ENCODE measurements around the gene MINDY4.
"Not testable (repeated sequence)": the region's sequence is repeated elsewhere in the genome, so short reads cannot be mapped to it uniquely, and the experiment has no call there.

Gene MINDY4

DNA sequence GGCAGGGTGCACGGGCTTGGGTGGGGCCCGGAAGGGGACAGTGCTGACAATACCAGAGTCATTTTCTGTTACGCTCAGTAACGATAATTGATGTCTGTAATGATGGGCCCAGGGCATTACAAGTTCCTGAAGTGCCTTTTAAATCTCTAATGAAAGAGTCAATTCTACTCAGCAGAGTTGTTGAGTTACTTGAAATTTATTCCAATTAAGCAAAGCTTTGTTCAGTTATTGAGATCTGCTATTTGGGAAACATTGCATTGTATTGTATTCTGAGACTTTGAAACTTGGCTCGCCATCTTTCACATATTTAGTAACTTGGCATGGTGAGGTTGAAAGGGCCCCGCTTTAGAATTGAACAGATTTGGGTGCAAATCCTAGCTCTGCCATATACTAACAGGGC, 34.7 kb downstream of the MINDY4 start:
- no peak for DNase-seq

DNA sequence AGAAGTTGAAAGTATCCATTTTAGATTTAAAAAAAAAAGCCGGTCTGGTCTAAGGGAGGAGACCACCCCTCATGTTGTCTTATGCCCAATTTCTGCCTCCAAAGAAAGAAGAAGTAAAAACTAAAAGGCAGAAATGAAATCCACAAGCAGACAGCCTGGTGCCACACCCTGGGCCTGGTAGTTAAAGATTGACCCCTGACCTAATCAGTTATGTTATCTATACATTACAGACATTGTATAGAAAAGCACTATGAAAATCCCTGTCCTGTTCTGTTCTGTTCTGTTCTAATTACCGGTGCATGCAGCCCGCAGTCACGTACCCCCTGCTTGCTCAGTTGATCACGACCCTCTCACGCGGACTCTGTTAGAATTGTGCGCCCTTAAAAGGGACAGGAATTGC, 36.3 kb downstream of the MINDY4 start:
- DNase-seq: not testable (repeated sequence)

DNA sequence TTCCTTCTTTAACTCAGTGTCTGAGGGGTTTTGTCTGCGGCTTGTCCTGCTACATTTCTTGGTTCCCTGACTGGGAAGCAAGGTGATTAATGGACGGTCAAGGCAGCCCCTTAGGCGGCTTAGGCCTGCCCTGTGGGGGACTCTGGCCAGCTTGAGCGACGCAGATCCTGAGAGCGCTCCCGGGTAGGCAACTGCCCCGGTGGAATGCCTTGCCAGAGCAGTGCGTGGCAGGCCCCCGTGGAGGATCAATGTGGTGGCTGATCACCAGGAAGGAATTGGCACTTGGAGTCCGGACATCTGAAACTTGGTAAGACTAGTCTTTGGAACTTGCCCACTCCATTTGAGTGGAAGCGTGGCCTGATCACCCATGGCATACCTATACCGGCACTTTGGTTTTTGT, 36.7 kb downstream of the MINDY4 start:
- not testable (repeated sequence) for DNase-seq

DNA sequence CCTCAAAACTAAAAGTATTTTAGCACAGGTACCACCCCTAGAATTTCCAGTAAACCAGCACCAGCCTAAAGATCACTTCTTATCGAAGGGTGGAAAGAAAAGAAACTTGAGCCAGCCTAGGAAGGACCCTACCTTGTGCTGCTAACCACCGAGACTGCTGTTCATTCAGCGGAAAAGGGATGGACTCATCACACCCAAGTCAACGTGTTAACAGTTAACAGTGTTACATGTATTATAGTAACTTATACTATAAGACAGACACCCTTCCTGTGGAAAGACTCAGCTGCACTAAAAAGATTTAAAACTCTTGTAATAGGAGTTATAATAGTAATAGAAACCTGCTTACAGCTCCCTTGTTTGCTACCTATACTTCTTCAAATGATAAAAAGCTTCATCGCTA, 39.8 kb downstream of the MINDY4 start:
- DNase-seq: no peak

DNA sequence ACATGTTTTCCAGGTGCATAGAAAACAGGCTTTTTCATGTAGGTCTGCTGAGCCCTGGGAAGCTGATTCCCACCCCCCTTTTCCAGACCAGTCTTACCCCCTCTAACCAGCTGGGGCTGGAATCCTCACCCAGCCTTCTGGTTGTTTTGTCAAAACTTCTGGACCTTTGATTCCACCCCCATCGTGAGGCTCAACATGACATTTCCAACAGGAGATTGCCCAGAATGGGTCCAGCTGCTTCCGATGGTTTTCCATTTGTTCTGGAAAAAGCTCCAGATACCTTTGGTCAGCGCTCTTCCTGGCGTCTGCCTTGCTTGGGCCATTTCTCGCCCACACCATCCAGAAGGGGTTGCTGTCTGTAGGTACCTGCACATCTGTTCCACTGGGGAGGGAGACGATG, 41.5 kb downstream of the MINDY4 start:
- no peak for DNase-seq

DNA sequence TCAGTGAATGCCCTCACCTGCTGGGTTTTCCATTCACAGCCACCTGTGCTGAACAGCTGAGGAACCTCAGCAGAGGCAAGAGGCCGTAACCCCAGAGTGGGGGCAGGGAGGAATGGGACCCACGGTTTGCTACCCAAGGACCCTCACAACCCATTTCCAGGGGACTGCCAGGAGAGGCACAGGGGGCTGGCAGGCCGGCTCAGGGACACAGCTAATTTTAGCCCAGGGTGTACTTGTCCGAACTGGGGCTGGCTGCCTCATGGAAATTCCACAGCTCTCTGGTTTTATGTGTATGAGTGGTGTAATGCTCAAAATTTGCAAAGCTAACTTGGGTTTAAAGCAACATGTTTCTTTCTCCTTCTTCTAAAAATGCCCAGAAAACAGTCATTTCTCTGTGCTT, 42.2 kb downstream of the MINDY4 start:
- no peak for DNase-seq

DNA sequence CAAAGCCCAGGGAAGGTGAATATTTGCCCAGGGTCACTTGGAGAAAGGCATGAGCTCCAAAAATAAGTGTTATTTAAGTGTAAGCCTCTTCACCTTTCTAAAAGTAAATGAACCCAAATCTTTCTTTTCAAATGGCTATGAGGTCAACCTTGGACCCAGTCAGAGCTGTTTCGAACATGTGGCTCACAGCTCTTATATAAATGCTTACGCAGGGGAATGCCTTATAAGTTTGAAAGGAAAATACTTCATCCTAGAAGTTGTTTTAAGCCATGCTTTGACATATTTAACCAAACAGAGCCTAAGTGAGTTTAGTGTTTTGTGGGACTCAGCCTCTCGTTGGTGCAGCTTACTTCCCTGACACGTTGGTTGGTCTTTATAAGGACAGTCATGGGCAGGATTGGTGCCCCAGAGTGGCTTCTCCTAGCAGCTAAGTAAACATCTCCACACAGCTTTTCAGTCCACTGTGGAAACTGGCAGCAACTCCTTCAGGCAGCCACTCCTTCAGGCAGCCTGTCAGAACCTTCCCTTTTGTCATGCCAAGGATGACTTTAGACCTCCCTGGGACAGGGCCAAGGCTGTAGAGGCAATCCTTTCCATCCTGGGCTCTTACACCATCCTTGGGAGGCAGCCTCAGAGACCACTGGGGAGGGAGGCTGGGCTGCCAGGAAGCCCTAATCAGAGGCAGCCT, 43.6 kb downstream of the MINDY4 start:
- peak; percentile 63 for DNase-seq

DNA sequence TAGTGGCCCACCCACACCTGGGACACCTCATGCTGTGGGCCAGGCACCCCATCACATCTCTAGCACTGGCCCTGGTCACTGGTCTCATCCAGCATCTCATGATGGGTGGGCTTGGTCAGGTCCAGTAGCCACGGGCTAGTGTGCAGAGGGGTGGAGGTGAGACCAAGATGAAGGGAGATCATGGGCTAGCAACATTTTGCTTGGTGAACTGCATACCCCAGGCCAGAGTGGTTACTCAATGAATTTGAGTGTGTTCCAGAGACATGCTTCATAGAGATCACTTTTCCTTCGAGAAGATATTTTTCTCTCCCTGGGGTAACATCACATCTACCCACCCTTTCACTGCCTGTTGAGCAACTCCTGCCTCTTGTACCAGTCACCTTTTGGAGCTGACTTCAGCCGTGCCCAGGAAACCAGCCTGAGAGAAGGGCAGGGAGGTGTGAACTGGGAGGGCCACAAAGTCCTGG, 44.2 kb downstream of the MINDY4 start:
- no peak for DNase-seq

DNA sequence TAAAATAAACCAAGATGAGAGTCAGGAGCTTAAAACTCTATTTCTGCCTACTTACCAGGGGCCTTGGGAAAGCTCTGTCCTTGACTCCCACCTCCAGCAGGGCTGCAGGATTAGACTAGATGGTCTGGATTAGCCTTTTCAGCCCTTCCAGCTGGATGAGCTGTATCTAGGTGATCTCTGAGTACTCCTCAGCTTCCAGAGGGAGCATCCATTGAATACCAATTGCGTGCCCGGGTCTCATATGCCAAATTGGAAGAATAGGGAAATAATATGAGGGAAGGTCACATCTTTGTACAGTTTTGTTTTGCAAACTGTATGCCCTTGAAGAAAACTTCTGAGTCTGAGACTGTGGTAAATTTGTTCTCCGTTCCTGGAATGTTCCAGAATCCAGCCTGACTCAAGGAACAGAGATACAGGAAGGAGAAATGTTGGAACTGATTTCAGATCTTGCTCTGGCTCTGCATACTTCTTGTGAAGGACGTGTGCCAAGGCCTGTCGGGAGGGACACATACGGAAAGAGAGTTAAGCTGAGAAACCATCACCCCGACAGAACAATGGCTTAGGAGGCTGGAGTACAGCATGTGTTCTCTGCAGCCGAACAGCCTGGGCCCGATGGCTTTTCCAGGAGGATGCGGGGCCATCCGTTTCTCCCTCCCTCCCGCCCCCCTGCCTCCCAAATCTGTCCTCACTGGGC, 44.9 kb downstream of the MINDY4 start:
- no peak for DNase-seq

DNA sequence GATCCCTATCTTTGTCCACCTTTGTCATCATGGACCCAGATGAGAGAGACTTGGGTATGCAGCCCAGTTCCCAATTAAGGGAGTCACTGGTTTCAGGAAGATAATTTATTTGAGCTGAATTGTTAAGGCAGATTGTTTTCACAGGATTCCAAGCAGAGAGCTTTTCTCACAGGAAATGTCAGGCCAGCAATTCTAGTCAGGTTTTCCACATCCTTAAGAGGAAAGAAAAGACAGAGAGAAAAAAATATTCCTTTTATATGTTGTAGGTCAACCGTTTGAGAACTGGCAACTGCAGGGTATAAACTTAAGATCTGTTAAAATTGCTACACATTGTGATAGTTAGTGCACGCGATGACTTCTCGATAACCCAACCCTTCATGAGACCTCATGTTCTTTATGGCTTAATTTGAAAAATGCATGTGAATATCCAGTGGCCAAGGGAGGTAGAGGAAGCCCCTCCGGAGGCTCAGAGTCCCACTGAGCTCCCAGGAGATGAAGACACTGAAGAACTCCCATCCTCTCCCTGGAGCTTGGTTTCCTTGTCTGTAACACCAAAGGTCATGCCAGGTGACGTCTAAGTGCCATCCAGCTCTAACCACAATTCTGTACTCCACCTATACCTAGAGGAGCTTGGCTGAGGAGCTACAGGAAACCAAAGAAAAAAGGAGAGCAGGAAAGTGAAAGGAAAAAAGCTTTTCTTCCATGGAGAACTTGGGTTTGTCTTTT, 45.6 kb downstream of the MINDY4 start:
- DNase-seq: no peak

DNA sequence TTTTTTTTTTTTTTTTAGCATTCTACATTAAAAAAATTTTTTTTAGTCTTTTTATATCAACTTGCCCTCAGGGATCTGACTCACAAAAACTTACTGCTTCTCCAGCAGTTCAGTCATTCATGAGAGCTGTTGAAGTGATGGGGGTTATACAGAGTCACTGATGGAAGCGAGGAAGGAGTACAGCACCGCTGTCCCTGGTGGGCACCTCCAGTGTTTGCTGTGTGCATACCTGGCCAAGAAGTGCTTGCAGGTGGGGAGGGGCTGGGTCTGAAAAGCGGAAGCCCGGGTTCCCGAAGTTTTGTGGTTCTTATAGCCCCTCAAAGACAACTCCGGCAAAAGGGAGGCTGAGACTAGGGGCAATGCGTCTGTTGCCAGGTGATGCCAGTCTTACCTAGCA, 46.2 kb downstream of the MINDY4 start:
- no peak for DNase-seq

DNA sequence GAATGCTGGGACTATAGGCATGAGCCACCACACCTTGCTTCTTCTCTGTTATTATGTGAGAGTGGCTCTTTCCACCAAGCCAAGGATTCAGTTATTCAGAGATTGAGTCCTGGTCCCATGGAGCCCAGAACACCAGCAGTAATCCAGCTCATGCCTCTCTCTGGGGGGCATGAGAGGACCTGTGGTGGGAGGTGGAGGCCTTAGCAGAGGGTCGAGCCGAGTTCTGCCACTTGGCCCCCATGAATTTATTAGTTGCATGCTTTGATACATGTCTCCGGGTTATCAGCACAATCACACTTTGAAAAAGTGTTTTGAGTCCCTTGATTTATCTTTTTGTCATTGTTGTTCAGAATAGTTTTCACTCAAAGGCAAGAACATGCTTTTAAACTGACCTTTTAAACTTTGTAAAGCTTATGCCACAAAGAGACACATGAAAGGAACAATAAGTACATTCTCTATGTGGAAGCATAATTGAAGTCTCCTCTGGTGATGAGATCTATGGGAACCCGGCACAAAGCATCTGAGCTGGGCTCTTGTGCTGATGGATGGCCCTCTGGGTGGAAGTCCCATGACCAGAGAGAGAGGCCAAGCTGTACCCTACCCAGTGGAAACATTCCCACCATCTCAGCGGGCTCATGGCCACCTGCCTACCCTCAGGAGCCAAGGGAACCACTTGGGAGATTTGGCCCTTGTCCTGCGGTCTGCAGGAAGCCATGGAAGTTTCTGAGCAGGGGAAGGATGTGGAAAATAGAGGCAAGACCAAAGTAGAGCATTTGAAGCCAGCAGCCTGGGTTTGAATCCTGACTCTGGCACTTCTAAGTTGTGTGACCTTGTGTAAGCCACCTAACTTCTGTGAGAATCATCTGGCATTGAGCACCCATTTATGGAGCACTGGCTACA, 53.9 kb downstream of the MINDY4 start:
- DNase-seq: no peak

DNA sequence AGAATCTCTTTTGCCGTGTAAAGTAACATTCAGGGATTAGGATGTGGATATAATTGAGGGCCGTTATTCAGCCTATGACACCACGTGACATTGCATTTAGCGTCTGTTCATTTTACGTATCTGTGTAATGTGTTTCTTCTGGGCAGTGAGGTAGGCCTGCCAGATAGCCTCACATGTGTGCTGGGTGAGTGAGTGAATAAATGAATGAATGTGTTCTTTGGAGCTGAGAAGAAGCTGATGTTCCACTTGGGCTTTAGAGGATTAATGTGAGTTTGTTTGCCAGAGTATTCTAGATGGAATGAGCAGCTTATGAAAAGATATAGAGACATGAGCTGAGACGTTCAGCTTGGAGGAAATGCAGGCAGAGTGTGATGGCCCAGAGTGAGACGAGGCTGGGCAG, 55.0 kb downstream of the MINDY4 start:
- DNase-seq: no peak

DNA sequence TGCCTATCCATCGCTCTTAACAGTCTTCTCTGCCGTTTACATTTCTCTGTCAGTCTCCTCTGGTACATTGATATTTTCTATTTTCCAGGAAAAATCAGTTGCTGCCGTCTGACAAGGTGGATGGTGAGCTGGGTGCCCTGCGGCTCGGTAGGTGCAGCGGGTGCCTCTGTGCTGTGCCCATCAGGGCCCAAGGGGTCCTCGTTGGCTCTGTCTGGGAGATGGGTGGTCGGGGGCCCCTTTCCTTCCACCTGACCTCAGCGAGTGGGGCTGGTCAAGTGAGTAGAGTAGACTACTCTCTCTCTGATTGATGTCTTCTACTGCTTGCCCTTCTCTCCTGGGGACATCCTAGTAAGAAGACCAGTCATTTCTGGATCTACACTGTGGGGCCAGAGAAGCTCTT, 57.4 kb downstream of the MINDY4 start:
- DNase-seq: no peak

DNA sequence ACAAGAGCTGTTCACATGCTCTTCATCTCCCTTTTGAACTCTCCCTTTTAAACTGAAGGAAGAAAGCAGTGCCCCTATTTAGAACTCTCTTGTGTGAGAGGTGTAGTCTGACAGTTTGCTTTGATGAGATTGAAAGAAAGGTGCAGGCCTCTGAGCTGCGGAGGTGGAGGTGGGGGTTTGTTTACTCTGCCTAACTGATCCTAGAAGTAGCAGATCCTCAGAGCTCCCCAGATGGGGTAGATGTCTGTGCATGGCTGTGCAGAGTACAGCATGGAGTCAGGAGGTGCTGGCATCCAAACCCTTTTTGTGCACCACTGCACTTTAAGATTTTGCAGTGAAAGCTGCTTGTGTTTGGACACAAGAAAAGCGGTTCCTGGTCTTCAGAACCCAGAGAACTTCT, 58.3 kb downstream of the MINDY4 start:
- DNase-seq: no peak

DNA sequence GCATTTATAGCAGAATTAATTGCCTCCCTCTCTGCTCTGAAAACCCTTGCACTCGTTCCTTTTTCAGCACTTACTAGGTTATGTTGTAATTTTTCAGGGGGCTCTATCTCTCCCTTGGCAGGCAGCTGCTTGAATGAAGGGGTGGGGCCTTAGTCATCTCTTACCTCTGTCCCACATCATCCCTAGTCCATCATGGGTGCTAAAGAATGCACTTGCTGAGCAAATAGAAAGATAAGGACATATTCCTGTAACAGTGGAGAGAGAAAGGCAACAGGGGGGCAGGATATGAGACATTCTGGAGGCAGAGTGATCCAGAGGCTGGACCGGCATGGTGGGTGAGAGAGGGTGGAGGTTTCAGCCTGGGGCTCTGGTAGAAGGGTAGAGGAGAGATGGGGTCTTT, 60.0 kb downstream of the MINDY4 start:
- DNase-seq: no peak

DNA sequence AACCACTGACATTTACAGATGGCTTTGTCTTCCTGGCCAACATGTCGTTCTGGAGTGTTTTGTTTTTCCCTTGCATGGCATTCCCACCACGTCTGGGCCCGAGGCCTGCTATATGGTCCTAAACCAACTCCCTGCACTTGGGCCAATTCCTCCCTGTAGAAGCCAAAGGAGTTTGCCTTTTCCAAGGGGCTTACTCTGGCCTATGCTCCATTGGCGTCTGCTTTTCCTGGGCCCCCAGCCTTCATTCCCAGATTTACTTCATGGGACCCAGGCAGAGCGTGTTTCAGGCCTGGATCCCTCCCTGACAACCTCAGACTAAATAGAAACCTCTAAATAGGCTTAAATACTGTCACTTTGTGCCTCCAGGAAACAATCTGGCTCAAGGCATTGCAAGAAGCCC, 60.7 kb downstream of the MINDY4 start:
- no peak for DNase-seq

DNA sequence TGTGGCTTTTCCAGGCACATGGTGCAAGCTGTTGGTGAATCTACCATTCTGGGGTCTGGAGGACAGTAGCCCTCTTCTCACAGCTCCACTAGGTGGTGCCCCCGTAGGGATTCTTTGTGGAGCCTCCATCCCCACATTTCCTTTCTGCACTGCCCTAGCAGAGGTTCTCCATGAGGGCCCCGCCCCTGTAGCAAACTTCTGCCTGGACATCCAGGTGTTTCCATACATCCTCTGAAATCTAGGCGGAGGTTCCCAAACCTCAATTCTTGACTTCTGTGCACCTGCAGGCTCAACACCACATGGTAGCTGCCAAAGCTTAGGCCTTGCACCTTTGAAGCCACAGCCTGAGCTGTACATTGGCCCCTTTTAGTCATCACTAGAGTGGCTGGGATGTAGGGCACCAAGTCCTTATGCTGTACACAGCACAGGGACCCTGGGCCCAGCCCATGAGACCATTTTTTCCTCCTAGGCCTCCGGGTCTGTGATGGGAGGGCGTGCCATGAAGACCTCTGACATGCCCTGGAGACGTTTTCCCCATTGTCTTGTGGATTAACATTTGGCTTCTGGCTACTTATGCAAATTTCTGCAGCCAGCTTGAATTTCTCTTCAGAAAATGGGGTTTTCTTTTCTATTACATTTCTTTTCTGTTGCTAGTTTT, 62.9 kb downstream of the MINDY4 start:
- DNase-seq: not testable (repeated sequence)

DNA sequence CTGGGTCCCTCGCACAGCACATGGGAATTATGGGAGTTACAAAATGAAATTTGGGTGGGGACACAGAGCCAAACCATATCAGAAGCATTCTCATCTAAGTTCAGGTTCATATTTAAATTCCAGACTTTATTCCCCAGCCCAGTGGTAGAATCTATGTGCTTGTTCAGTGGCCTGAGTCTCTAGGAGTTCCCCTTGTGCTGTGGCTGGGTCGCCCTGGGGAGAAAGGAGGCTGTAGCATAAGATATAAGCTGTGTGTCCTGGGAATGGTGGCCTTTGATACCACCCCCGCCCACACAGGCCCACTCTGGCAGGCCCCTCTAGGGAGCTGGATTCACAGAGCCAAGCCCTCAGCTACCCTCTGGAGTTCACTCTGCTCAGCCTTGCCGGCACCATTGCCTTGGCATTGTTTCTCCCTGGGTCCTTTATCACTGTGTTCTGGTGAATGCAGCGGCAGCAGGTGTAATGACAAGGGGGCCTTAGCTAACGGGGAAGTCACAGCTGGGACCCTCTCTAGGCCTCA, 64.2 kb downstream of the MINDY4 start:
- DNase-seq: peak; percentile 29

DNA sequence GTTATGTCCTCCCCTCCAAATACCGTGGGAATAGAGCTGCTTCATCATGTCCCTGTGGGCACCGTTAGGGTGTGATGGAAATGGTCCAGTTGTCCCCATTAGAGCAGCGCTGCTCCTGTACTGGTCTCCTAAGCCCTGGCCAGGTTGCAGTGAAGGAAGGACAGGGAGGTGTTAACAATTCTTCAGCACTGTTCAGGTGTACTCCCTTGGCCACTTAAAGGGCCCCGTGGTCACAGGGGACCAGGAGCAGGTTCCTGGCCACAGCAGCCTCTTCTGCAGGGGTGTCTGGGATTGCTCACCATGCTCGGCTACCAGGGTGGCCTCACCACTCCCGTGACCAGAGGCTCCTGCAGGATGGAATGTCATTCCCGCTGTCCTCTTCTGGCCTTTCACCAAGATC, 65.8 kb downstream of the MINDY4 start:
- DNase-seq: peak; percentile 11

DNA sequence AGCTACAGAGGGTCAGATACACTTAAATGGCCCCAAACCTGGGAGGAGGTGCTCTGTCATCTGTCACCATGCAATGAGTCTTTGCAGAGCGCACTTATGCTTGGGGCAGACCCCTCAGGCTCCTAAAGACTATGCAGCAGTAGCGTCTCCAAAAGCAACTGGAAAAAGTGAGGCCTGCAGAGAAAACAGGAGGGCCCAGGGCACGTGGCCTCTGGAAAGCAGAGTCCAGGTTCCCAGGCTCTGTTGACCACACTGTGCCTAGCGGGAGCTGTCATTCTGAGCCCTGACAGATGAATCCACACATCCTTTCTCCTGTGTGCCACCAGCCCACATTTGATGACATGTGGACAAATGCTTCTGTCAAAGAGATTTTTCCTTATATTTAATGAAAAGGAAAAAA, 66.4 kb downstream of the MINDY4 start:
- DNase-seq: peak; percentile 4

DNA sequence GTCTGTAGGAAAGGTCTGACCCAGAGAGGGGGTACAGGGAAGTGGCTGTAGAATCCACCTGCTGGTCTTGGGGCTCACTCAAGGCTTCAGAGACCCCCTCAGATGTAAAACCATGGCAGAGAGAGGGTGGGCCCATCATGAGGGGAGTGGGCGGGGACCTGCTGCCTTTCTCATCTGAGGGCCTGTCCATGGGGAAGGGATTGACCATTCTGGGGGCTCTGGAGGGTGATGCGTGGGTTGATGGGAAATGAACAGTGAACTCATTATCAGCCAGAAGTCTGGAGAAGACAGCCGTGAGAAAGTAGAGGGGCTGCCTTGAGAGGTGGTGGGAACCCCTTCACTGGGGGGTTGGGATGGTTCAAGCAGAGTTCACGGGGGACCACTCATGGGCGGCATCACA, 66.8 kb downstream of the MINDY4 start:
- DNase-seq: peak; percentile 29

Data from right forelimb (tissue), 1 donor.